Gastrocnemius medialis (tissue), 4 donors: Measurements from ENCODE around the gene CDC42.

Source experiments
- POLR2A ChIP-seq, 2 donors: fragments of 450-650 bp; IDR thresholded peaks; one replicate each; pipeline ENCODE4 v1.6.1; 2017; ENCODE audit warnings: antibody characterized with exemption in 2 of 2, mild to moderate bottlenecking in 2 of 2, moderate library complexity in 2 of 2
- TF ChIP-seq, protein P1 (sequence below), 5 experiments: fragments of 450-650 bp in 3 of 5; fragments of 200-600 bp in 2 of 5; sonication (generic) in 2 of 5; IDR thresholded peaks in 4 of 5; conservative IDR thresholded peaks in 1 of 5; 1 replicate in 4 of 5; 2 replicates in 1 of 5; pipeline ENCODE4 v1.5.1; 2016 to 2019; ENCODE audit warnings: antibody characterized with exemption in 5 of 5, mild to moderate bottlenecking in 3 of 5, moderate library complexity in 3 of 5

GRCh38 chr1:22117851-22118250 is 65.3 kb downstream of the CDC42 start:
- TF ChIP-seq POLR2A (IDR thresholded peaks at IDR 0.05) = no peak
- TF ChIP-seq, protein P1, sequence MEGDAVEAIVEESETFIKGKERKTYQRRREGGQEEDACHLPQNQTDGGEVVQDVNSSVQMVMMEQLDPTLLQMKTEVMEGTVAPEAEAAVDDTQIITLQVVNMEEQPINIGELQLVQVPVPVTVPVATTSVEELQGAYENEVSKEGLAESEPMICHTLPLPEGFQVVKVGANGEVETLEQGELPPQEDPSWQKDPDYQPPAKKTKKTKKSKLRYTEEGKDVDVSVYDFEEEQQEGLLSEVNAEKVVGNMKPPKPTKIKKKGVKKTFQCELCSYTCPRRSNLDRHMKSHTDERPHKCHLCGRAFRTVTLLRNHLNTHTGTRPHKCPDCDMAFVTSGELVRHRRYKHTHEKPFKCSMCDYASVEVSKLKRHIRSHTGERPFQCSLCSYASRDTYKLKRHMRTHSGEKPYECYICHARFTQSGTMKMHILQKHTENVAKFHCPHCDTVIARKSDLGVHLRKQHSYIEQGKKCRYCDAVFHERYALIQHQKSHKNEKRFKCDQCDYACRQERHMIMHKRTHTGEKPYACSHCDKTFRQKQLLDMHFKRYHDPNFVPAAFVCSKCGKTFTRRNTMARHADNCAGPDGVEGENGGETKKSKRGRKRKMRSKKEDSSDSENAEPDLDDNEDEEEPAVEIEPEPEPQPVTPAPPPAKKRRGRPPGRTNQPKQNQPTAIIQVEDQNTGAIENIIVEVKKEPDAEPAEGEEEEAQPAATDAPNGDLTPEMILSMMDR (IDR thresholded peaks at IDR 0.05 in 4 of 5, conservative IDR thresholded peaks at IDR 0.05 in 1 of 5) = no peak
